Muscle of arm (tissue), 12 donors: ENCODE data around the gene UPF2. TPM values are rescaled to one million over a fixed set of nuclear protein-coding genes. Genes with fewer than 3 reads are reported as not detected.

Experiments used
- polyA plus RNA-seq, 12 donors: library from polyadenylated mRNA; unstranded; fragments of 120-200 nt; gene quantifications; one replicate each; pipeline ENCODE4 v1.2.1, GENCODE V29; 2013; ENCODE audit not compliant: insufficient read length in 12 of 12

Gene UPF2
- polyA plus RNA-seq, 12 donors = 20.4 to 80.5 (median 24.0) TPM

Other genes starting within 250 kb of the UPF2 start
- gene PROSER2, start 219.5 kb downstream of the UPF2 start, polyA plus RNA-seq = 10 to 100 TPM in 1 of 12 donors, 1 to 10 TPM in 10, not detected in 1; 2.7 to 13.4 (median 3.7) TPM
- 10 to 100 TPM in 8 of 12 donors, 1 to 10 TPM in 3, not detected in 1; 8.1 to 15.7 (median 11.1) TPM for gene DHTKD1, start 26.1 kb upstream of the UPF2 start, polyA plus RNA-seq
- gene SEC61A2, start 86.9 kb upstream of the UPF2 start, polyA plus RNA-seq = 10 to 100 TPM in 8 of 12 donors, 1 to 10 TPM in 3, not detected in 1; 8.9 to 24.3 (median 12.9) TPM
- 10 to 100 TPM in 11 of 12 donors, not detected in 1; 15.7 to 45.8 (median 26.9) TPM for gene NUDT5, start 153.1 kb upstream of the UPF2 start, polyA plus RNA-seq
- 100 to 1,000 TPM in 3 of 12 donors, 10 to 100 TPM in 8, not detected in 1; 40.8 to 108 (median 89.7) TPM for gene CDC123, start 153.4 kb upstream of the UPF2 start, polyA plus RNA-seq